ENCODE results near the gene TMEM107.

The TMEM107 gene

DNA sequence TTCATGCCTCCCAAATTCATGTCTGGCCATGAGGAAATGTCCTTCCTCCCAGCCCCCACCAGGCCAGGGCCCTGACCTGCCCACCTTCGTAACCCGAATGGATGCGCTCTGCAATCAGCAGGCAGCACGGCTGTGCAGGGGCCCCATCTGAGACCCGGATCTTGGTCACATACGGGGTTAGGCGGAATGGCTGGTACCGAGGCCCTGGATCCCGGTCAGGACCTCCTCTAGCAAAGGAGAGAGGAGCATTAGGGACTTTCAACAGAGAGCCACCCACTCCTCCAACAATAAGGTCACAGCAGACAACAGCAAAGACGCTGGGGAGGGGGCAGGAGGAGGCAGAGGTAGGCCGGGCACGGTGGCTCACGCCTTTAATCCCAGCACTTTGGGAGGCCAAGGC, 27.6 kb downstream of the TMEM107 start:
- no peak for DNase-seq

DNA sequence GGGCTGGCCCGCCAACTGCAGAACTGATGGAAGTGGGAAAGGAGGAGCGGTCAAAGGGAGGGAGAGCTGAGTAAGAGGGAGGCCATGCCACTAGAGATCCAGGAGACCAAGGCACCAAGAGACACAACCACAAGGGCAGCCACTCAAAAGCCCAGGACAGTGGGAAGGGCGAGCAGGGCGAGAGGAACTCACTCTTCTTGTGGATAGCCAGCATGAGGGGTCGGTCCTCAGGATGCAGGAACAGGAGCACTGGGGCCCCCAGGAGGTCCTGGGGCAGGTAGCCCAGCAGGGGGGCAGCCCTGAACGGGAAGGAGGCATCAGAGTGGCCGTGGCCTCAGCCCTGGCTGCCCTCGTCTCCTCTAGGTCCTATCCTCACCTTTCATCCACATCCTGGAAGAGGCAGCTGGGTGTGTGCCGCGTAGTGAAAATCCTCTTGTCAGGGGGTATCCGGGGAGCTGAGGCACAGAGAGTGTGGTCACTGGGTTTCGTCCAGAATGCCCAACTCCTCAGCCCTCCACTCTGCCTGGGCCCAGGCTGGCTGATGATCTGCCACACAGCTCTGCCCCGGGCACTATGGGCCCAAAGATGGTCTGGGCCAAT, 28.3 kb downstream of the TMEM107 start:
- no peak for DNase-seq

GRCh38 chr17:8147141-8147804, 28.9 kb downstream of the TMEM107 start:
- no peak for DNase-seq

DNA sequence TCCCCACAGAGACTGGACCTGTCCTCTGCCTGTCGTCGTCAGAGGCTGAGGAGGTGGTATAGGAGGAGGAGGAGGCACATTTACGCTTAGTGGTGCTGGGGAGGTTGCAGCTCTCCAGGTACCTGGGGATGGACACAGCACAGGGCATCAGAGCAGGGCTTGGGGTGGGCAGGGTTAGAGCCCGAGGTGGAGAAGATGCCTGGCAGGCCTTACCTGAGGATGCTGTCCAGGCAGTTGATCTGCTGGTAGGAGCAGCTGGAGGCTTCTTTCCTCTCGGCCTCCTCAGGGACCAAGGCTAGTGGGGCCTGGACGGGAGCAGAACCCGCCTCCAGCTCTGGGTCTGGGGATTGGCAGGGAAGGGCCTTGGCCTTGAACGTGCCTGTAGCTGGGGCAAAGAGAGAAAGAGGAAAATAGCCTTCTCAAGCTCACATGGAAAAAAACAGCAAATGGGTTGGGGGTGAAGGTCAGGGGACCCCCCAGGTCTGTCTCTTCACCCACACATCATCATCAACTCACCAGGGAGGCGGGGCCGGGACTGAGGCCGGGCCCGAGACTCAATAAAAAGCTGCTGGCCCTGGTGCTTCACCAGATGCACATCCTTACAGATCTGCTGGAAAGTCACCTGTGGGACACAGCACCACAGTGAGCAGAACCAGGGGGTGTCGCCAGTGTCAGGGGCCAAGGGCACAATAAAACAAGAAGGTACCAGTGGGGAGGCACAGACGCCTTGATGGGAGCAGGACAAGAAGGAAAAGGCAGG, 29.6 kb downstream of the TMEM107 start:
- DNase-seq = no peak

DNA sequence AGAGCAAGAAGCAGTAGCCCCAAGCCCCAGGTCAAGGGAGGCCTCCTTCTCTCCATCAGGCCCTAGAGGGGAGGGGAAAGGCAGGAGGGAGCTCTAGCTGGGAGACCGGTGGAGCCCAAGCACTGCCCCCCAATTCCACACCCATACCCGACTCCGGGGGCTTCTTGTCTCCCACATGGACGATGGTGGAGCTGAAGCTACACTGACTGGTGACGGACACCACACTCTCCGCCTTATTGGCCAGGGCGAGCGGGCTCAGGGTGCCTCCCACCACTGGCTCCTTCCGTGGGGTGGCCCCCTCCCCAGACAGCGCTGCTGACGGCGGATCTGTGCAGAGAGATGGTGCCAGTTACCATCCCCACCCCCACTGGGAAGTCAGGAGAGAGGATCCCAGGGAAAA, 30.4 kb downstream of the TMEM107 start:
- no peak for DNase-seq

GRCh38 chr17:8144401-8145231, 31.6 kb downstream of the TMEM107 start:
- no peak for DNase-seq

GRCh38 chr17:8143581-8144400, 32.4 kb downstream of the TMEM107 start:
- DNase-seq = no peak

DNA sequence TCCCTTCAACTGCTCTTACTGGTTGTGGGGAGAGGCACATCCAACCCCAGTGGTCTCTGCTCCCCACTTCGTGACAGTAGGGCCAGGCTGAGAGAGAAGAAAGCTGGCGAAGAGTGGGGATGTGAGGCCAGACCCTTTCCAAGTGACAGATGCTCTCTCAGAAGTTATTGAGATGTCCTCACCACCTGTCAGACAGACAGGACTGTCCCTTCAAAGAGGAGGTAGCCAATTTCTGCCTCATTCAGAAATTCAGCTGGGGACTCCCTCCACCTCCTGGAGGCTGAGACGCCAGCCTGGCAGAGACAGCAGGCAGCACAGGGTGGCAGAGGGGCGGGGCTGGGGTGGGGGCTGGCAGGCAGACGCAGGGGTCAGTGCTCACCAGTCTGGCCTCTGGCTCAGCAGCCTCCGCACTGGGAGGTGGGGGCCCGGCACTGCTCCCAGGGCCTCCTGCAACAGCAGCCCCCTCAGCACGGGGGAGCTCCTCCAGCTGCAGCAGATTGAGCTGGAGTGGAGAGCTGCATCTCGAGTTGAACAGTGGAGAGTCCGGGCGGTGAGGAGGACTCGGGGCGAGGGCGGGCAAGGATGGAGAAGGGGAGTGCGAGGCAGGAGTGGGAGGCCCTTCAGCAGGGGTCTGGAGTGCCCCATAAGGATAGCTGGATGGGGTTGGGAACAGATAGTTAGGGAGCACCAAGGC, 33.1 kb downstream of the TMEM107 start:
- no peak for DNase-seq

DNA sequence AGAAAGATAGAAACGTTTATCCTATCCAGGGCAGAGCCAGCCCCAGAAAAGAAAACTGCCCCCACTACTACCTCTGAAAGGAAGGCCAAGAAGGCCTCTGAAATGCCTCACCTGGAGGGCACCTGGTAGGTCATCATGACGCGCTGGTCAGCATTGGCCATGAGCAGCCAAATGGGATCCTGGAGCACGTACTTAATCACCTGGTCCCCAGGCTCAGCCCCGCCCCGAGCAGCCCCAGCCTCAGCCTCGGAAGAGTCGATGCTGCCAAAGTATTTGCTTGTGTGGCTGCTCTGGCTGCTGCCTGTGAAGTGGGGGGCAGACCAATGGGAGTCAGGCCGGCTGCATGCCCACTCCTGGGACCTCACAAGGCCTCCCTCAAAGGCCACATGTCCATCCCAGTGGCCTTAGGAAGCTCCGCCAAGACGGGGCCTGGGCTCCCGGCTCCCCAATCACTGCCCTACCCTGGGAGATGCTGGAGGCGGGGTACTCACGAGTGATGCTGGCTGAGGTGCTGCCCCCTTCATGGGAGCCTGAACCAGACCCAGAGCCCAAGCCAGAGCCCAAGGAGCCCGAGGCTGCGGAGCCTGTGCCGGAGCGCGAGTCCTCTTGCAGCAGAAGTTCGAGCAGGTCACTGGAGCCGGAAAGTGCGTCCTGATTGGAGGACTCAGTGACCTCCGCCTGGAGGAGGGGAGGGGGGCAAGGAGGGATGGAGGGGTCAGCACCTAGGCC, 33.9 kb downstream of the TMEM107 start:
- DNase-seq = no peak

DNA sequence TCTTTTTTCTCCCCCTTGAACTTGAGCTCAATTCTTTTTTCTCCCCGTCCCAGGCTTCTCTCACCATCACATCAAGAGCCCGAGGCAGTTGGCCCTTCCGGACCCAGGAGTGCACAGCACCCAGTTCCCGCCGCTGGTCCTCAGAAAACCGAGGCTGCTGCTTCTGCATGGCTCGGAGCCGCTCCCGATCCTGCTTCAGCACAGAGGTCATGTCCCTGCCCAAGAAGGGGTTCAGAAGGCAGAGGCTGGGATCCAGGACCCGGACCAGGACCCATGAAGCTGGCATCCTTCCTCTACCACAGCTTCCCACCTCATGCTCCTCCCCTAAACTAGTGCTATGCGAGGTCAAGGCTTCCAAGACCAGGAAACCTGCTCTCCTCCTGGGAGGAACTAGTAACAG, 34.4 kb downstream of the TMEM107 start:
- no peak for DNase-seq

- no peak for DNase-seq
Measured at GRCh38 chr17:8141045-8141444, 35.1 kb downstream of the TMEM107 start.

- no peak for DNase-seq
Measured at GRCh38 chr17:8140065-8141029, 35.8 kb downstream of the TMEM107 start.

DNA sequence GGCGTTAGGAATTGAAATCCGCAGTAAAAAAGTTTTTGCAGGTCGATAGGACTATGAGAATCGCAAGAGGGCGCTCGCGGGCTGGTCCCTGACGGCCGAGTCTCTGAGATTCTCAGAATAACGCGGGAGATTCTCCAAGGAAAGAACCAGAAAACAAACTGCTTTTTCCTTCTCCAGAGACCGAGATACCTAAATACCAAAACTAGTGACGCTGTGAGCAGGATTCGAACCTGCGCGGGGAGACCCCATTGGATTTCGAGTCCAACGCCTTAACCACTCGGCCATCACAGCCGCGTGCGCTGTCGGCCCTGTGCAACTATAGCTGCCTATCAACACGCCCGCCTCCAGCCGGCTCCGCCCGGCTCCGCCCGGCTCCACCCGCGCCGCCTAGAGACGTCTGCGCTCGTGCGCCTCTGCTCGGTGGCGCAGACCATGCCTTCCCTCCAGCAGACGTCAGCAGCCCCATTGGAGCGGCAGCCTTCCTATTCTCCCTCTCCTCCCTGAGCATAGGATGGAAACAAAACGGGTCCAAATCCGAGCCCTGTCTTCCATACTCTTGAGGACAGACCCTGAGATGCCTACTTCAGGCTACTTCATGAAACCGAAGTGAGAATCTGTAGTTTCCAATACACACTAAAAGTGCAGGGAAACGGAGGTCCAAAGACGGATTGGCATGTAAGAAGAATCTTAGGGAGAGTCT, 37.4 kb downstream of the TMEM107 start:
- DNase-seq = peak; percentile 61

DNA sequence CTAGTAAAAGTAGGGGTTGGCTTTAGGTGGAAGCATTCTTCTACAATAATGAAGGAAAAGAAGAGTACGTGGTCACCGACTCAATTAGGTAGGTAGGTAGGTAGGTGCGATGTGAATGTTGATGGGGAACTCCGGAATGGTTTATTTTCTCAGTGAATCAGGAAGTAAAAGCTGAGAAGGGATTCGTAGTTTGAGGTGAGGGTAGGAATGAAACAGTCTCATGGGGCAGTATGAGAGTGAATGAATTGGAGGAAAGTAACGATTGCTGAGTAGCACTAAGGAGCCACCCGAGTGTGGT, 37.9 kb downstream of the TMEM107 start:
- no peak for DNase-seq

DNA sequence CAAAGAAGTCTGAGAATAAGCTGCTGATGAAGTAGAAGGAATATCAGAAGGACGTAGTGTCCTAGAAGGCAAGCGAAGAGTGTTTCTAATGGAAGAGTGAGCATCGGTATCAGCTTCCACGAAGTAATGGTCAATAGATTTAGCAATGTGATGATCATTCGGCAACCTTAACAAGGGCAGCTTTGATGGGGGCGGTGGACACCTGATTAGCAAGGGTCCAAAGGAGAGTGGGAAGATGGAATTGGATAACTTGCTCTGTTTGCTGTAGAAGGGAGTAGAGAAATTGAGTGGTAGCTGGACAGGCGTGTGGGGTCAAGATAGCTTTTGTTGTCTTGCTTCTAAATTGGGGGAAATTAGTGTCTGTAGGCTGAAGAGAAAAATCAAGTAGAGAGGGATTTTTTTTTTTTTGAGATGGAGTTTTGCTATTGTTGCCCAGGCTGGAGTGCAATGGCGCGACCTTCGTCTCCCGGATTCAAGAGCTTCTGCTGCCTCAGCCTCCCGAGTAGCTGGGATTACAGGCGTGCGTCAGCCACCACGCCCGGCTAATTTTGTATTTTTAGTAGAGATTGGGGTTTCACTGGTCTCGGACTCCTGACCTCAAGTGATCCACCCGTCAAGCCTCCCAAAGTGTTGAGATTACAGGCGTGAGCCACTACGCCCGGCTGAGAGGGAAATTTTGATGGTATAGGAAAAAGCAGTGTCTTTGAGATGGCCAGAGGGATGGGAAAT, 38.4 kb downstream of the TMEM107 start:
- DNase-seq = no peak

DNA sequence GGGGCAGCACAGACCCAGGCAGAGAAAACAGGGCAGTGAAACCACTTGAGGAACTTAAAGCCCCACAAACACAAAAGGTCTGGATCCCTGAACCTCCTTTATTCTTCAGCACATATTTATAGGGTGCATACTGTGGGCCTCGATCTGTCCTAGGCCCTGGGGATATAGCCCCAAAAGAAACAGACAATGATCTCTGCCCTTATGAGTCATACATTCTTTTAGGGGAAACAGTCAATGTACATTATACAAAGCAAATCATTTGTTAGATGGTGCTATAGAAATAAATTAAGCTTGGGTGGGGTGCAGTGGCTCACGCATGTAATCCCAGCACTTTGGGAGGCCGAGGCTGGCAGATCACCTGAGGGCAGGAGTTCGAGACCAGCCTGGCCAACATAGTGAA, 42.2 kb downstream of the TMEM107 start:
- no peak for DNase-seq

DNA sequence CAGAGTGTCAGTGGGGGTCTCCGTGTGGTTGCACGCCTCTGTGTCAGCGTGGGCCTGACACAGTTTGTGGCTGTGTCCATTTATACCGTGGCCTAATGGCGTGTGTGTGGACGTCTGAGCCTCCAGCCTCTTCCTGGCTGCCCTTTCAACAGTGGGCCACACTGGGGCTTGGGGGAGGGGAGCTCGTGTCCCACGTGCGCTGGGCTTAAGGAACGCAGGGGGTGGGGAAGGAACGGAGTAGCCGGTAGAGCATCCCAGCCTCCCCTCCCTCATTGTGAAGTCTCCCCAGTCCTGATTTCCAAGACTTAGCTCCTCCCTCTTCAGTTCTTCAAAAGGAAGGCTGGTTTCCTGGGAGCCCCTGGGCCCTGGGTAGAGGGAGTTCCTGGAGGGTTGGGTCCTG, 42.8 kb downstream of the TMEM107 start:
- no peak for DNase-seq

GRCh38 chr17:8131844-8132441, 44.2 kb downstream of the TMEM107 start:
- DNase-seq = no peak
